ENCODE results near the gene GLYR1.
"Not testable (repeated sequence)": the region's sequence is repeated elsewhere in the genome, so short reads cannot be mapped to it uniquely, and the experiment has no call there.

DNA sequence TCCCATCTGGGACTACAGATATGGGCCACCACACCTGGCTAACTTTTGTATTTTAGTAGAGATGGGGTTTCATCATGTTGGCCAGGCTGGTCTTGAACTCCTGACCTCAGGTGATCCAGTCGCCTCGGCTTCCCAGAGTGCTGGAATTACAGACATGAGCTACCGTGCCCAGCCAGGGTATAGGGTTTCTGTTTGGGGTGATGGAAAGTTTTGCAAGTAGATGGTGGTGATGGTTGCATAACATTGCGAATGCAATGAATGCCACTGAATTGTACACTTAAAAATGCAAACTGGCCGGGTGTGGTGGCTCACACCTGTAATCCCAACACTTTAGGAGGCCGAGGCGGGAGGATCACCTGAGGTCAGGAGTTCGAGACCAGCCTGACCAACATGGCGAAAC lies 49.7 kb upstream of the GLYR1 start:
- TF ChIP-seq EP300 (conservative IDR thresholded peaks at IDR 0.05; ENCODE audit: poor library complexity, severe bottlenecking); POLR2AphosphoS5 (IDR thresholded peaks at IDR 0.05): not testable (repeated sequence)

Data from neural cell (in vitro differentiated cells).